Heart left ventricle (tissue), 16 donors: ENCODE measurements around the gene DEPP1. TPM values are rescaled to one million over a fixed set of nuclear protein-coding genes. Genes with fewer than 3 reads are reported as not detected.
A peak's percentile ranks its signal among the peaks of the same experiment; 100 is the strongest.

Experiments
- ATAC-seq, 4 donors: fragments of 200-7000 bp; cut with Tn5 transposase; one replicate each; pipeline ENCODE4 v1.9.1; 2020 to 2022; ENCODE audit warnings: moderate library complexity in 4 of 4, mild to moderate bottlenecking in 3 of 4, moderate number of reproducible peaks in 1 of 4
- DNase-seq, 5 donors: peaks; one replicate each; pipeline ENCODE4 v3.0.0-alpha.2; 2020
- H3K27ac ChIP-seq, 12 donors: fragments of 200-600 bp; sonication (generic) in 4 of 12; one replicate each; pipeline versions ENCODE4 v1.5.0 to v1.8.0; 2016 to 2022; ENCODE audit warnings: mild to moderate bottlenecking in 2 of 12
- H3K27me3 ChIP-seq, 9 donors: fragments of 200-600 bp; sonication (generic) in 2 of 9; one replicate each; pipeline versions ENCODE4 v1.5.1 to v1.8.0; 2016 to 2022; ENCODE audit warnings: mild to moderate bottlenecking in 3 of 9
- H3K36me3 ChIP-seq, 9 donors: fragments of 200-600 bp; sonication (generic) in 2 of 9; one replicate each; pipeline versions ENCODE4 v1.5.0 to v1.8.0; 2018 to 2022; ENCODE audit warnings: mild to moderate bottlenecking in 2 of 9
- H3K4me1 ChIP-seq, 12 donors: fragments of 200-600 bp; sonication (generic) in 4 of 12; one replicate each; pipeline versions ENCODE4 v1.5.0 to v1.8.0; 2016 to 2022; ENCODE audit warnings: mild to moderate bottlenecking in 3 of 12
- H3K4me3 ChIP-seq, 12 donors: fragments of 200-600 bp; sonication (generic) in 4 of 12; one replicate each; pipeline versions ENCODE4 v1.5.0 to v1.8.0; 2017 to 2022; ENCODE audit warnings: mild to moderate bottlenecking in 9 of 12, moderate library complexity in 4 of 12
- H3K9me3 ChIP-seq, 12 donors: fragments of 200-600 bp; sonication (generic) in 4 of 12; one replicate each; pipeline versions ENCODE4 v1.5.0 to v1.8.0; 2016 to 2022; ENCODE audit warnings: mild to moderate bottlenecking in 1 of 12
- CTCF ChIP-seq, 12 donors: fragments of 200-600 bp; sonication (generic) in 4 of 12; IDR thresholded peaks; one replicate each; pipeline versions ENCODE4 v1.5.0 to v1.8.0; 2018 to 2022; ENCODE audit warnings: antibody characterized with exemption in 12 of 12, mild to moderate bottlenecking in 5 of 12
- POLR2A ChIP-seq, 2 donors: fragments of 450-650 bp; IDR thresholded peaks; one replicate each; pipeline ENCODE4 v1.6.1; 2017; ENCODE audit warnings: antibody characterized with exemption in 2 of 2, mild to moderate bottlenecking in 2 of 2, moderate library complexity in 2 of 2
- WGBS, 4 donors: extraction: QIAGEN DNeasy Blood & Tissue Kit in 2 of 4; methylation state at CpG; one replicate each; pipeline versions ENCODE4 v1.1.5 to v1.1.7; 2013 to 2018; 5-methylcytosine and 5-hydroxymethylcytosine counted together
- intact Hi-C, 10 donors: fragments of 100-400 bp; cut with DNase I; formaldehyde crosslinking; loops; one replicate each; pipeline versions ENCODE4 v1.11.1 to v1.14.2; 2022
- polyA plus RNA-seq, 2 donors: library from polyadenylated mRNA; stranded (reverse); fragments of 200-250 nt; gene quantifications; one replicate each; pipeline ENCODE4 v1.2.3, GENCODE V29; 2013
- total RNA-seq, 9 donors: library from RNA; depleted of rRNA in 2 of 9; stranded (reverse); fragments of >200 nt in 2 of 9; fragmentation: NEBNext Ultra II Directional in 3 of 9; extraction: Animal tissue kit (Norgen Biotek cat#: 25700) in 3 of 9; gene quantifications; one replicate each; pipeline versions ENCODE4 v1.1.0 to v1.2.4, GENCODE V29; 2016 to 2023
- donor health status: ischemic (EF 13 %, LVEDD 7.1; RV severe dilation, severe dysfunction).
- donor health status: healthy with polysubstance abuse.
- donor health status: DM: no; HTN: yes; CAD: no.
- donor health status: DM: no; HTN: no; CAD: no.
- donor health status: ischemic (EF 25% LVEDD 6.9; RV normal size, moderate dysfunction).
- donor health status: ischemic (EF 25% LVEDD 5.7; RV mildly dilated, moderate dysfunction).
- donor health status: healthy.
- donor health status: DM: yes; HTN: yes; CAD: no.
- donor health status: ischemic (EF 35%, LVEDD 5.7; RV mildly dilated, moderate dysfunction).
- donor health status: nonischemic (EF 11% LVEDD 7.7; RV severe dilation, severe dysfunction).
- donor health status: DM: yes; HTN: yes; CAD: no.
- donor health status: PGD.
- donor health status: ischemic (EF 29% LVEDD 5.4; RV normal size, mild dysfunction).
- donor health status: nonischemic (EF 23%, LVEDD 6.1; RV moderate dilation, normal function).

The DEPP1 gene
- total and polyA plus RNA-seq, 11 donors: 11.0 to 76.5 (median 22.7) TPM

DNA sequence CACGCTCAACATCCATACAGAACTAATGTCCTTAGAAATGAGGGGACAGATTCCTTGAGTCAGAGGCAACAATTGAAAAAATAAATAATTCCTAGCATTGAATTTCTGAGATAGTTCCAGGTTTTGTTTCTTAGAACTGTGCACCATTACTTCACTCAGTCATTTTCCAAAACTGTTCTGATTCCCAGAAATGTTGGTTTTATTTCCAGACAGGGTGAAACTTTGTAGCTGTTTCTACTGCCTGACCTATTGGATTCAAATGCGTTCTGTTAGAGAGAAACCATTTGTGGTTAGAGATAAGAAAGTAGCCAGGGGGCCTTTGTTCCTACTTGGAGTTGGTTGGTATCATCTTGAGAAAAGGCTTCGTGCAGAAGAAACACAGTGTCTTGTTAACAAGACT is 8.1 kb upstream of the DEPP1 start:
- Histone ChIP-seq H3K27ac (peak overlapping the region in 11 of 12 donors; percentile 9 to 97 (median 79)), H3K4me3 (no peak overlapping the region), H3K9me3 (no peaks in the 10 kb centered on the region), H3K27me3 (no peaks in the 10 kb centered on the region), H3K4me1 (peaks cover 10 to 87% (median 72%) of the 10 kb centered on the region in 12 donors), H3K36me3 (peaks cover 0 to 94% (median 68%) of the 10 kb centered on the region in 9 donors)
- DNase-seq (no peak), ATAC-seq (peak in 1 of 4 donors; percentile 4)
- 66 to 80% (median 68%) methylated on average over 3 of the region's 3 CpGs for WGBS, 4 donors
- intact Hi-C loops: no loop called here
- TF ChIP-seq POLR2A (IDR thresholded peaks at IDR 0.05) (no peak), CTCF (IDR thresholded peaks at IDR 0.05) (no peak)

- intact Hi-C loops: no loop called here
- Histone ChIP-seq H3K27ac (peak overlapping the region; percentile 9 to 97 (median 80)), H3K4me1 (peaks cover 7 to 87% (median 72%) of the 10 kb centered on the region in 12 donors)
These were observed 7.6 kb upstream of the DEPP1 start for GRCh38 chr10:44986179-44986578.

GRCh38 chr10:44985175-44985681 is 6.6 kb upstream of the DEPP1 start:
- Histone ChIP-seq H3K4me3 (no peak overlapping the region), H3K36me3 (peaks cover 0 to 87% (median 58%) of the 10 kb centered on the region in 9 donors), H3K9me3 (no peaks in the 10 kb centered on the region), H3K27me3 (no peaks in the 10 kb centered on the region), H3K4me1 (peaks cover 6 to 87% (median 72%) of the 10 kb centered on the region in 12 donors), H3K27ac (peak overlapping the region; percentile 17 to 97 (median 80))
- intact Hi-C loops: no loop called here
- DNase-seq: peak in 1 of 5 donors; percentile 27
- WGBS, 4 donors: 24 to 41% (median 33%) methylated on average over 4 to 9 of the region's 9 CpGs
- no peak for TF ChIP-seq POLR2A (IDR thresholded peaks at IDR 0.05)
- TF ChIP-seq CTCF (IDR thresholded peaks at IDR 0.05): no peak
- peak in 3 of 4 donors; percentile 3 to 41 (median 8) for ATAC-seq

More at GRCh38 chr10:44986179-44986578, 7.6 kb upstream of the DEPP1 start:
- DNase-seq (no peak), ATAC-seq (no peak)
- Histone ChIP-seq H3K9me3 (no peaks in the 10 kb centered on the region), H3K36me3 (peaks cover 0 to 89% (median 65%) of the 10 kb centered on the region in 9 donors), H3K4me3 (no peak overlapping the region), H3K27me3 (no peaks in the 10 kb centered on the region)
- no peak for TF ChIP-seq POLR2A (IDR thresholded peaks at IDR 0.05)
- no peak for TF ChIP-seq CTCF (IDR thresholded peaks at IDR 0.05)
- 65 to 72% (median 71%) methylated on average over 3 of the region's 3 CpGs for WGBS, 4 donors

DNA sequence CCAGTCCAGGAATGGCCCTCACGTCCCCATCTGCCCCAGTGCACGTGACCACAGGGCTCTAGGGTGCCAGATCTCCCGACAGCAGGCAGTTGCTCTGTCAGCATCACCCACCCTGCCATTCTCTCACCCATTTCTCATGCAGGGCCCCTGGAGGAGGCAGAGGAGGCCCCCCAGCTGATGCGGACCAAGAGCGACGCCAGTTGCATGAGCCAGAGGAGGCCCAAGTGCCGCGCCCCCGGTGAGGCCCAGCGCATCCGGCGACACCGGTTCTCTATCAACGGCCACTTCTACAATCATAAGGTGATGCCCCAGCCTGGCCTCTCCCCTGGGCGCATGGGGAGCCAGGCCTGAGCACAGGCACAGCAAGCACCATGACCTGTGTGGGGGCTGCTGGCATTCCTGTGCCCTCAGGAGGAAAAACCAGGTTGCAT is 6.1 kb upstream of the DEPP1 start:
- Histone ChIP-seq H3K9me3 (no peaks in the 10 kb centered on the region), H3K4me3 (no peak overlapping the region), H3K36me3 (peaks cover 0 to 87% (median 52%) of the 10 kb centered on the region in 9 donors), H3K27me3 (no peaks in the 10 kb centered on the region), H3K27ac (peak overlapping the region; percentile 17 to 97 (median 80)), H3K4me1 (peaks cover 6 to 87% (median 72%) of the 10 kb centered on the region in 12 donors)
- TF ChIP-seq CTCF (IDR thresholded peaks at IDR 0.05) (no peak), POLR2A (IDR thresholded peaks at IDR 0.05) (no peak)
- WGBS, 4 donors: 49 to 90% (median 62%) methylated on average over 6 to 15 of the region's 15 CpGs
- ATAC-seq: no peak
- peak in 1 of 5 donors; percentile 38 for DNase-seq
- intact Hi-C loops: no loop called here
